Ishikawa (cell line): ENCODE results near the gene WBP2.
A peak's percentile ranks its signal among the peaks of the same experiment; 100 is the strongest.

ENCODE experiments used
- CEBPB ChIP-seq: IDR thresholded peaks from 2 replicates; pipeline ENCODE4 v1.6.1; 2012
- CREB1 ChIP-seq: IDR thresholded peaks from 2 replicates; pipeline ENCODE4 v1.6.1; 2012; ENCODE audit warnings: low read depth
- EGR1 ChIP-seq: IDR thresholded peaks from 2 replicates; pipeline ENCODE4 v1.6.1; 2012
- EP300 ChIP-seq: IDR thresholded peaks from 2 replicates; pipeline ENCODE4 v1.6.1; 2012; ENCODE audit warnings: borderline replicate concordance
- FOXM1 ChIP-seq: IDR thresholded peaks from 2 replicates; pipeline ENCODE4 v1.6.1; 2012; ENCODE audit warnings: low read depth, borderline replicate concordance
- MAX ChIP-seq: IDR thresholded peaks from 2 replicates; pipeline ENCODE4 v1.6.1; 2012
- NFIC ChIP-seq: IDR thresholded peaks from 2 replicates; pipeline ENCODE4 v1.6.1; 2012
- RAD21 ChIP-seq: IDR thresholded peaks from 2 replicates; pipeline ENCODE4 v1.6.1; 2012; ENCODE audit warnings: low read depth
- REST ChIP-seq: IDR thresholded peaks from 2 replicates; pipeline ENCODE4 v1.6.1; 2012; ENCODE audit warnings: low read depth, mild to moderate bottlenecking
- TAF1 ChIP-seq: IDR thresholded peaks from 2 replicates; pipeline ENCODE4 v1.6.1; 2012; ENCODE audit warnings: low read depth, mild to moderate bottlenecking
- TCF12 ChIP-seq: IDR thresholded peaks from 2 replicates; pipeline ENCODE4 v1.6.1; 2012; ENCODE audit warnings: low read depth
- TEAD4 ChIP-seq: IDR thresholded peaks from 2 replicates; pipeline ENCODE4 v1.6.1; 2012
- USF1 ChIP-seq: IDR thresholded peaks from 2 replicates; pipeline ENCODE4 v1.6.1; 2012
- YY1 ChIP-seq: IDR thresholded peaks from 2 replicates; pipeline ENCODE4 v1.6.1; 2012; ENCODE audit warnings: low read depth
- ZBTB7A ChIP-seq: IDR thresholded peaks from 2 replicates; pipeline ENCODE4 v1.6.1; 2012; ENCODE audit warnings: low read depth

Gene WBP2

GRCh38 chr17:75897160-75898019, 42.3 kb upstream of the WBP2 start:
- TF ChIP-seq EGR1, result no peak
- TF ChIP-seq NFIC, result no peak
- peak; percentile 69; the same call in 1 of the 2 replicates for TF ChIP-seq ZBTB7A

GRCh38 chr17:75896415-75897159, 41.5 kb upstream of the WBP2 start, which contains the start of gene TRIM65:
Gene TRIM65, minus strand, starts transcription at chr17:75896951. Its CDS starts 14 bp downstream, at chr17:75896937.
- TF ChIP-seq TCF12 (no peak), NFIC (peak; percentile 36; the same call in 1 of the 2 replicates), TEAD4 (no peak; the same call in 1 of the 2 replicates), YY1 (peak; percentile 91), REST (0 out of 2 replicates have a peak, but pooled peaks have one; percentile 12), USF1 (no peak), EP300 (no peak), ZBTB7A (no peak; the same call in 1 of the 2 replicates), TAF1 (peak; percentile 87), CEBPB (no peak), FOXM1 (no peak), MAX (peak; percentile 86), RAD21 (peak; percentile 33; the same call in 1 of the 2 replicates), EGR1 (no peak; the same call in 1 of the 2 replicates), CREB1 (no peak)

- TF ChIP-seq ZBTB7A (peak; percentile 27; the same call in 1 of the 2 replicates), MAX (no peak)
Measured at GRCh38 chr17:75895370-75896155, 40.4 kb upstream of the WBP2 start.

GRCh38 chr17:75894049-75894733, 39.1 kb upstream of the WBP2 start:
- TF ChIP-seq ZBTB7A, result no peak
- no peak for TF ChIP-seq FOXM1
- no peak for TF ChIP-seq TEAD4
- no peak for TF ChIP-seq CEBPB
- no peak for TF ChIP-seq EP300
- no peak for TF ChIP-seq RAD21
- no peak for TF ChIP-seq YY1
- TF ChIP-seq NFIC, result no peak
- TF ChIP-seq REST, result no peak
- no peak for TF ChIP-seq USF1
